ENCODE results near the gene CEP95. TPM values are rescaled to one million over a fixed set of nuclear protein-coding genes. Genes with fewer than 3 reads are reported as not detected.
A peak's percentile ranks its signal among the peaks of the same experiment; 100 is the strongest.

CEP95 gene
- total and polyA plus RNA-seq, 2 of the 13 experiments (the other 11 are each of a cell fraction or from before 2014, with no cell fraction given): 65.9 to 68.8 TPM

GRCh38 chr17:64496786-64497564, 9.8 kb upstream of the CEP95 start, which contains the start of gene POLG2 (continued):
- no peak; the same call in 1 of the 2 replicates for TF ChIP-seq ZBTB8A (CRISPR knock-in tag; IDR thresholded peaks at IDR 0.05; ENCODE audit: borderline replicate concordance, low read depth)
- peak; percentile 91 for TF ChIP-seq ZNF225 (CRISPR knock-in tag; IDR thresholded peaks at IDR 0.05)
- peak; percentile 83 for TF ChIP-seq HNF1B (CRISPR knock-in tag; IDR thresholded peaks at IDR 0.05)
- TF ChIP-seq ZMYM2 (CRISPR knock-in tag; IDR thresholded peaks at IDR 0.05): no peak
- TF ChIP-seq SNAPC4 (CRISPR knock-in tag; IDR thresholded peaks at IDR 0.05): peak; percentile 95
- peak; percentile 92 for TF ChIP-seq KMT2B (CRISPR knock-in tag; IDR thresholded peaks at IDR 0.05)
- no peak for TF ChIP-seq PLSCR1 (CRISPR knock-in tag; IDR thresholded peaks at IDR 0.05; ENCODE audit: borderline replicate concordance)
- no peak for TF ChIP-seq NFRKB (IDR thresholded peaks at IDR 0.05)
- no peak; the same call in 1 of the 2 replicates for TF ChIP-seq ZNF737 (CRISPR knock-in tag; IDR thresholded peaks at IDR 0.05; ENCODE audit: borderline replicate concordance)
- peak; percentile 95 for TF ChIP-seq ETV5 (CRISPR knock-in tag; IDR thresholded peaks at IDR 0.05; ENCODE audit: borderline replicate concordance)
- TF ChIP-seq SOX13 (IDR thresholded peaks at IDR 0.05): no peak
- TF ChIP-seq SOX13 (CRISPR knock-in tag; conservative IDR thresholded peaks at IDR 0.05 in 1 of 2, IDR thresholded peaks at IDR 0.05 in 1 of 2): peak; percentile 11 to 98; a peak in 3 of 4 replicates
- peak; percentile 22; the same call in 1 of the 2 replicates for TF ChIP-seq ZNF773 (CRISPR knock-in tag; IDR thresholded peaks at IDR 0.05; ENCODE audit: borderline replicate concordance)
- TF ChIP-seq ELF1 (CRISPR knock-in tag; IDR thresholded peaks at IDR 0.05): peak; percentile 94
- peak; percentile 75; the same call in 1 of the 2 replicates for TF ChIP-seq ZNF354B (CRISPR knock-in tag; IDR thresholded peaks at IDR 0.05)
- TF ChIP-seq PITX1 (CRISPR knock-in tag; IDR thresholded peaks at IDR 0.05): no peak; the same call in 1 of the 2 replicates
- no peak for TF ChIP-seq ELF4 (CRISPR knock-in tag; IDR thresholded peaks at IDR 0.05; ENCODE audit: borderline replicate concordance)
- peak; percentile 53; the same call in 1 of the 2 replicates for TF ChIP-seq ATF1 (CRISPR knock-in tag; IDR thresholded peaks at IDR 0.05)
- TF ChIP-seq ZNF543 (CRISPR knock-in tag; IDR thresholded peaks at IDR 0.05): peak; percentile 84; the same call in 1 of the 2 replicates
- 0 out of 2 replicates have a peak, but pooled peaks have one; percentile 33 for TF ChIP-seq ZNF530 (CRISPR knock-in tag; IDR thresholded peaks at IDR 0.05; ENCODE audit: low read depth)
- peak; percentile 49; the same call in 1 of the 2 replicates for TF ChIP-seq MIER2 (CRISPR knock-in tag; IDR thresholded peaks at IDR 0.05)
- TF ChIP-seq DNMT3B (CRISPR knock-in tag; conservative IDR thresholded peaks at IDR 0.05): no peak
- 0 out of 2 replicates have a peak, but pooled peaks have one; percentile 23 for TF ChIP-seq NR2F6 (IDR thresholded peaks at IDR 0.05)
- no peak; the same call in none of the 2 replicates for TF ChIP-seq NR2F6 (CRISPR knock-in tag; IDR thresholded peaks at IDR 0.05)

Data from HepG2 (cell line).